Neural progenitor cell (in vitro differentiated cells): ENCODE results near the gene TDP2. TPM values are rescaled to one million over a fixed set of nuclear protein-coding genes. Genes with fewer than 3 reads are reported as not detected.

Experiments used
- DNase-seq: peaks from one replicate; pipeline ENCODE4 v3.0.0-alpha.2; 2016; ENCODE audit warnings: low spot score
- H2AFZ ChIP-seq: fragments of 200-600 bp; sonication (generic); replicated peaks from 2 replicates; pipeline ENCODE4 v1.6.1; 2016; ENCODE audit warnings: antibody characterized with exemption
- H3F3A ChIP-seq: fragments of 200-600 bp; sonication (generic); 2 replicates; pipeline ENCODE4 v1.6.1; 2016; ENCODE audit warnings: antibody characterized with exemption, low read depth
- H3K27ac ChIP-seq: fragments of 200-600 bp; sonication (generic); 2 replicates; pipeline ENCODE4 v1.5.1; 2016; ENCODE audit warnings: mild to moderate bottlenecking
- H3K27me3 ChIP-seq: fragments of 200-600 bp; sonication (generic); 2 replicates; pipeline ENCODE4 v1.6.1; 2016; ENCODE audit warnings: mild to moderate bottlenecking, moderate library complexity
- H3K36me3 ChIP-seq: fragments of 200-600 bp; sonication (generic); 2 replicates; pipeline ENCODE4 v1.5.1; 2016
- H3K4me1 ChIP-seq: fragments of 200-600 bp; sonication (generic); 2 replicates; pipeline ENCODE4 v1.6.1; 2016; ENCODE audit warnings: mixed run types
- H3K4me2 ChIP-seq: fragments of 200-600 bp; sonication (generic); 2 replicates; pipeline ENCODE4 v1.6.1; 2016
- H3K4me3 ChIP-seq: fragments of 200-600 bp; sonication (generic); 2 replicates; pipeline ENCODE4 v1.5.1; 2016
- H3K79me2 ChIP-seq: fragments of 200-600 bp; sonication (generic); 2 replicates; pipeline ENCODE4 v1.6.1; 2016; ENCODE audit warnings: low read depth
- H3K9ac ChIP-seq: fragments of 200-600 bp; sonication (generic); 2 replicates; pipeline ENCODE4 v1.6.1; 2016
- H3K9me3 ChIP-seq: fragments of 200-600 bp; sonication (generic); 2 replicates; pipeline ENCODE4 v1.5.1; 2016; ENCODE audit warnings: low read depth
- H4K20me1 ChIP-seq: fragments of 200-600 bp; sonication (generic); 2 replicates; pipeline ENCODE4 v1.6.1; 2016; ENCODE audit warnings: low read depth
- H3K27ac Mint-ChIP-seq: 3 replicates; pipeline ENCODE4 v1.8.0; 2021; ENCODE audit warnings: mixed read lengths
- H3K27me3 Mint-ChIP-seq: 2 replicates; pipeline ENCODE4 v1.8.0; 2022; ENCODE audit warnings: low read depth, mild to moderate bottlenecking, inconsistent platforms, moderate library complexity, mixed read lengths; ENCODE audit not compliant: insufficient read depth
- H3K36me3 Mint-ChIP-seq: 3 replicates; pipeline ENCODE4 v1.8.0; 2021; ENCODE audit warnings: mixed read lengths
- H3K4me1 Mint-ChIP-seq: 3 replicates; pipeline ENCODE4 v1.8.0; 2021; ENCODE audit warnings: mixed read lengths
- H3K4me3 Mint-ChIP-seq: 3 replicates; pipeline ENCODE4 v1.8.0; 2021; ENCODE audit warnings: mild to moderate bottlenecking, moderate library complexity, mixed read lengths
- H3K9me3 Mint-ChIP-seq: 3 replicates; pipeline ENCODE4 v1.8.0; 2020; ENCODE audit warnings: mixed read lengths
- EZH2 ChIP-seq: fragments of 200-600 bp; sonication (generic); IDR thresholded peaks from 2 replicates; pipeline ENCODE4 v1.6.1; 2017; ENCODE audit warnings: antibody characterized with exemption, mild to moderate bottlenecking, moderate library complexity
- EZH2phosphoT487 ChIP-seq: fragments of 200-600 bp; sonication (generic); IDR thresholded peaks from 2 replicates; pipeline ENCODE4 v1.6.1; 2017; ENCODE audit warnings: antibody characterized with exemption
- total RNA-seq: library from RNA; depleted of rRNA; stranded (reverse); fragments of >200 nt; gene quantifications from 2 replicates; pipeline ENCODE4 v1.2.3, GENCODE V29; 2015; ENCODE audit warnings: low replicate concordance
- TF ChIP-seq, protein P1 (sequence below): fragments of 200-600 bp; sonication (generic); IDR thresholded peaks from 2 replicates; pipeline ENCODE4 v1.5.1; 2017; ENCODE audit warnings: antibody characterized with exemption, mild to moderate bottlenecking

TDP2 gene
- total RNA-seq, 1 donor from 2014 or later = 49.9 TPM

- TF ChIP-seq EZH2 (no peak), EZH2phosphoT487 (no peak)
- TF ChIP-seq, protein P1, sequence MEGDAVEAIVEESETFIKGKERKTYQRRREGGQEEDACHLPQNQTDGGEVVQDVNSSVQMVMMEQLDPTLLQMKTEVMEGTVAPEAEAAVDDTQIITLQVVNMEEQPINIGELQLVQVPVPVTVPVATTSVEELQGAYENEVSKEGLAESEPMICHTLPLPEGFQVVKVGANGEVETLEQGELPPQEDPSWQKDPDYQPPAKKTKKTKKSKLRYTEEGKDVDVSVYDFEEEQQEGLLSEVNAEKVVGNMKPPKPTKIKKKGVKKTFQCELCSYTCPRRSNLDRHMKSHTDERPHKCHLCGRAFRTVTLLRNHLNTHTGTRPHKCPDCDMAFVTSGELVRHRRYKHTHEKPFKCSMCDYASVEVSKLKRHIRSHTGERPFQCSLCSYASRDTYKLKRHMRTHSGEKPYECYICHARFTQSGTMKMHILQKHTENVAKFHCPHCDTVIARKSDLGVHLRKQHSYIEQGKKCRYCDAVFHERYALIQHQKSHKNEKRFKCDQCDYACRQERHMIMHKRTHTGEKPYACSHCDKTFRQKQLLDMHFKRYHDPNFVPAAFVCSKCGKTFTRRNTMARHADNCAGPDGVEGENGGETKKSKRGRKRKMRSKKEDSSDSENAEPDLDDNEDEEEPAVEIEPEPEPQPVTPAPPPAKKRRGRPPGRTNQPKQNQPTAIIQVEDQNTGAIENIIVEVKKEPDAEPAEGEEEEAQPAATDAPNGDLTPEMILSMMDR = no peak
- peaks cover 2% of the 10 kb centered on the region for H3K4me1 ChIP-seq
- Mint-ChIP-seq H3K4me1 (peaks cover 11% of the 10 kb centered on the region), H3K27ac (no peak overlapping the region), H3K36me3 (peaks cover 9% of the 10 kb centered on the region), H3K27me3 (peaks cover 6% of the 10 kb centered on the region), H3K9me3 (no peaks in the 10 kb centered on the region), H3K4me3 (no peak overlapping the region)
- DNase-seq = no peak
- H3K79me2 ChIP-seq = no peaks in the 10 kb centered on the region
- H3K9me3 ChIP-seq = no peaks in the 10 kb centered on the region
- no peak overlapping the region for H3K27ac ChIP-seq
- H3F3A ChIP-seq = peaks cover 26% of the 10 kb centered on the region
- peaks cover 9% of the 10 kb centered on the region for H3K27me3 ChIP-seq
- H3K4me3 ChIP-seq = no peak overlapping the region
- H4K20me1 ChIP-seq = peaks cover 7% of the 10 kb centered on the region
- H3K9ac ChIP-seq = no peak overlapping the region
- H3K36me3 ChIP-seq = peaks cover 5% of the 10 kb centered on the region
- H2AFZ ChIP-seq = no peak overlapping the region
- no peak overlapping the region for H3K4me2 ChIP-seq
Observed at GRCh38 chr6:24649691-24650090, 17.0 kb downstream of the TDP2 start.

GRCh38 chr6:24648276-24648675 lies 18.4 kb downstream of the TDP2 start:
- no peak for TF ChIP-seq EZH2phosphoT487
- TF ChIP-seq, protein P1 = no peak
- TF ChIP-seq EZH2 = no peak
- H3K9ac ChIP-seq = no peak overlapping the region
- no peak overlapping the region for H3K4me2 ChIP-seq
- H3K9me3 ChIP-seq = no peaks in the 10 kb centered on the region
- H3K4me3 ChIP-seq = no peak overlapping the region
- no peak for DNase-seq
- H3K27me3 Mint-ChIP-seq = peaks cover 9% of the 10 kb centered on the region
- H3K27ac Mint-ChIP-seq = no peak overlapping the region
- H3K4me1 Mint-ChIP-seq = peaks cover 11% of the 10 kb centered on the region
- H4K20me1 ChIP-seq = peaks cover 6% of the 10 kb centered on the region
- peaks cover 2% of the 10 kb centered on the region for H3K4me1 ChIP-seq
- H3K4me3 Mint-ChIP-seq = no peak overlapping the region
- H3K79me2 ChIP-seq = no peaks in the 10 kb centered on the region
- no peaks in the 10 kb centered on the region for H3K9me3 Mint-ChIP-seq
- no peak overlapping the region for H2AFZ ChIP-seq
- peaks cover 6% of the 10 kb centered on the region for H3K36me3 Mint-ChIP-seq
- peaks cover 23% of the 10 kb centered on the region for H3K27me3 ChIP-seq
- peaks cover 5% of the 10 kb centered on the region for H3K36me3 ChIP-seq
- H3K27ac ChIP-seq = no peak overlapping the region
- H3F3A ChIP-seq = peaks cover 29% of the 10 kb centered on the region

DNA sequence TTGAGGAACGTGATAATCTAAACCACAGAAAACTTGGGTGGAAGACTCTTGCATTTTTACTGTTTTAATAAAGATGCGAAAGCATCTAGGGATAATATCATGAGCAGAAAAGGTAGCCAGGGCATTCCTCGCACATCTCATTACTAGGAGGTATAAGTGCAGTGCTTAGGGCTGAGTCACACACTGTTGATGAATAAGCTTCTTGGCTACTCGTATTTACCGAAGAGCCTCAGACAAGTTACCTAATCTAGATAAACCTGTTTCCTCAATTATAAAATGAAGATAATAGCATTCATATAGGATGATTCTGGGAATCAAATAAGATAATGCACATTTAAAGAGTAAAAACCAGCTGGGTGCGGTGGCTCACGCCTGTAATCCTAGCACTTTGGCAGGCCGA lies 19.9 kb downstream of the TDP2 start:
- Histone ChIP-seq H3F3A (peaks cover 29% of the 10 kb centered on the region), H3K36me3 (peaks cover 5% of the 10 kb centered on the region), H3K79me2 (no peaks in the 10 kb centered on the region), H3K4me1 (peaks cover 2% of the 10 kb centered on the region), H2AFZ (peak overlapping the region; percentile 93), H3K4me2 (peak overlapping the region; percentile 85), H3K9me3 (no peaks in the 10 kb centered on the region), H3K27me3 (peaks cover 23% of the 10 kb centered on the region), H3K4me3 (peak overlapping the region; percentile 92), H4K20me1 (peaks cover 2% of the 10 kb centered on the region), H3K9ac (no peak overlapping the region), H3K27ac (no peak overlapping the region)
- Mint-ChIP-seq H3K9me3 (no peaks in the 10 kb centered on the region), H3K4me1 (peaks cover 11% of the 10 kb centered on the region), H3K27me3 (peaks cover 11% of the 10 kb centered on the region), H3K27ac (no peak overlapping the region), H3K4me3 (peak overlapping the region; percentile 90), H3K36me3 (peaks cover under 1% of the 10 kb centered on the region)
- no peak for TF ChIP-seq EZH2phosphoT487
- TF ChIP-seq, protein P1 = no peak
- no peak for TF ChIP-seq EZH2
- DNase-seq = no peak
